NB4 (cell line): ENCODE results near the gene PRICKLE2.

Experiments used
- DNase-seq: peaks from one replicate; pipeline ENCODE4 v3.0.0; 2010; ENCODE audit warnings: low read depth
- H3K4me3 ChIP-seq: one replicate; pipeline ENCODE4 v1.5.1; 2011; ENCODE audit warnings: mild to moderate bottlenecking, low read depth, low read length, moderate library complexity
- MYC ChIP-seq: IDR thresholded peaks from 2 replicates; pipeline ENCODE4 v1.6.1; 2011; ENCODE audit warnings: low read depth, low read length
- POLR2A ChIP-seq: IDR thresholded peaks from 2 replicates; pipeline ENCODE4 v1.6.1; 2011; ENCODE audit warnings: mild to moderate bottlenecking; ENCODE audit not compliant: insufficient read length; ENCODE audit errors: extremely low read depth
- TF ChIP-seq, protein P1 (sequence below): IDR thresholded peaks from 2 replicates; pipeline ENCODE4 v1.6.1; 2011; ENCODE audit warnings: low read depth, low read length
- TF ChIP-seq, protein P2 (sequence below): IDR thresholded peaks from one replicate; pipeline ENCODE4 v1.5.1; 2012; ENCODE audit warnings: low read depth, low read length

Gene PRICKLE2

DNA sequence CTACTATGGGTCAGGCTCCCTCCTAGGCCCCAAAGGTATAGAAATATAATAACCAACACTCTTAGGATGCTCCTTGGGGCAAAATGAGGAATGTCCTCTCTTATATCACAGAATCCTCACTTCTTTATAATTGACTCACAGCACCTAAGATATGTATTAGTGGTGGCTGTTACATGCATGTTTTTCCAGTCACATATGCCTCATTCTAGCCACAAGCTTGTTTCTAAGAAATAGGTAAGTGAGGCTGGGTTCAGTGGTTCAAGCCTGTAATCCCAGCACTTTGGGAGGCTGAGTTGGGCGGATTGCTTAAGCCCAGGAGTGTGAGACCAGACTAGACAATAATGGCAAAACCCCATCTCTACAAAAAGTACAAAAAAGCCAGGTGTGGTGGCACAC lies 144.0 kb downstream of the PRICKLE2 start:
- H3K4me3 ChIP-seq = no peak overlapping the region

DNA sequence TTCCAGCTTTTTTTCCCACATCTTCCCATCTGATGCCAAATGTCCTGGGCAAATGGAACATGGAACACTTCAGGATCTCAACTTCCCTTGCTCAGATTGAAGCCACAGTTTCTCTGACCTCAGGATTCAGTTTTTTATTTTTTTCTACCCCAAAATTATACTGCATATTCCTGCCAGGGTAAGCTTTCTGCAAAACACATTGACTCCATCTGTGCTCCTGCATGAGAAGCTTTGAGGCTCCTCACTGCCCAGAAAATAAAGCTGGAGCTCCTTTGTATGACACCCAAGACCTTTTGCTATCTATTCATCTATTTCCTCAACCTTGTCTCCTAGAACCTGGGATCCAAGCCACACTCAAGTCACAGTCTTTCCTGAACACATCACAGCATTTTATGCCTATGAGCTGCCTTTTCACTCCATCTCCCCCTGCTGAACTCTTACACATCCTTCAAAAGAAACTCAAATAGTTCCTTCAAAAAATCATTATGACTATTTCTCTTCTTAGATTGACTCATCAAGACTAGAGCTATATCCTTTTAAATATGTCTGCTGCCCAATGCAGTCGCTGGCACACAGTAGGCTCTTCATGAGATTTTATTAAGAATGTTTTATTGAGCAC lies 144.5 kb downstream of the PRICKLE2 start:
- H3K4me3 ChIP-seq = no peak overlapping the region
- TF ChIP-seq, protein P1, sequence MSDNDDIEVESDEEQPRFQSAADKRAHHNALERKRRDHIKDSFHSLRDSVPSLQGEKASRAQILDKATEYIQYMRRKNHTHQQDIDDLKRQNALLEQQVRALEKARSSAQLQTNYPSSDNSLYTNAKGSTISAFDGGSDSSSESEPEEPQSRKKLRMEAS = no peak
- TF ChIP-seq MYC (no peak), POLR2A (no peak)
- TF ChIP-seq, protein P2, sequence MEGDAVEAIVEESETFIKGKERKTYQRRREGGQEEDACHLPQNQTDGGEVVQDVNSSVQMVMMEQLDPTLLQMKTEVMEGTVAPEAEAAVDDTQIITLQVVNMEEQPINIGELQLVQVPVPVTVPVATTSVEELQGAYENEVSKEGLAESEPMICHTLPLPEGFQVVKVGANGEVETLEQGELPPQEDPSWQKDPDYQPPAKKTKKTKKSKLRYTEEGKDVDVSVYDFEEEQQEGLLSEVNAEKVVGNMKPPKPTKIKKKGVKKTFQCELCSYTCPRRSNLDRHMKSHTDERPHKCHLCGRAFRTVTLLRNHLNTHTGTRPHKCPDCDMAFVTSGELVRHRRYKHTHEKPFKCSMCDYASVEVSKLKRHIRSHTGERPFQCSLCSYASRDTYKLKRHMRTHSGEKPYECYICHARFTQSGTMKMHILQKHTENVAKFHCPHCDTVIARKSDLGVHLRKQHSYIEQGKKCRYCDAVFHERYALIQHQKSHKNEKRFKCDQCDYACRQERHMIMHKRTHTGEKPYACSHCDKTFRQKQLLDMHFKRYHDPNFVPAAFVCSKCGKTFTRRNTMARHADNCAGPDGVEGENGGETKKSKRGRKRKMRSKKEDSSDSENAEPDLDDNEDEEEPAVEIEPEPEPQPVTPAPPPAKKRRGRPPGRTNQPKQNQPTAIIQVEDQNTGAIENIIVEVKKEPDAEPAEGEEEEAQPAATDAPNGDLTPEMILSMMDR = no peak
- DNase-seq = no peak

More for the DNA sequence above, 144.0 kb downstream of the PRICKLE2 start:
- TF ChIP-seq, protein P2 = no peak
- TF ChIP-seq POLR2A (no peak), MYC (no peak)
- TF ChIP-seq, protein P1 = no peak
- no peak for DNase-seq

DNA sequence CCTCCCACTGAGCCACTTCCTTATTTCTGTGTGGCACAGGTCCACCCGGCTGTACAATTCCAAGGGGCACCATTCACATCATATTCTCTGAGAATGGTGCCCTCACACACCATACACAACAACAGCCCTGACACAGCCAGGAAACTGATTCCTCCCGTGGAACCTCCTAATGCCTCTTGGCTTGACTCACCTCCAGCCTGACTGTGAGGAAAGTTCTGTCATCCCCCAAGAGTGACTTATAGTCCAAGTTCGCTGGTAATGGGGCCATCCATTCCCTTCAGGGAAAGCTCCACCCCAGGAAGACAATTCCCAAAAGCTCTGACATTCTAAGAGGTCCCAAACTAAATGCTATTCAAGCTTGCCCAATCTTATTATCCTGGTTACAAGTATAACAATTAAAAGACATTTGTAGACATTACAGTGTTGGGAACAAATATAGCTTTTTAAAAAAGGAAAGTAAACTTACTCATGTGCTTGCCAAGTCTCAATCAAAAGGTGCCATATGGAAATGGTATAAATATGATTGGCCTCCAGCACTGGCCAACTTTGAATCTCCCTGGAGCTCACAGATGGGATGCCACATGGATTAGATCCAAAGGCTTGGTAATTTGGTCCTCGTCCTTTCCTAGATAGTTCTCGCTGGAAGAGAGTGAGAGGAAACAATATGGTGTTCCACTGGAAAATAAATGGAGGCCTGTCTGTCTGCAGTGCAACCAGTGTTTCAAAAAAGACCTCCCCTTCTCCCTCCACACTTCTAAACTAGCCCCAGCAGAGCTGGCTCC lies 145.7 kb downstream of the PRICKLE2 start:
- no peak for DNase-seq
- H3K4me3 ChIP-seq = no peak overlapping the region
- TF ChIP-seq POLR2A (no peak), MYC (no peak)
- TF ChIP-seq, protein P1 = no peak
- TF ChIP-seq, protein P2 = no peak

DNA sequence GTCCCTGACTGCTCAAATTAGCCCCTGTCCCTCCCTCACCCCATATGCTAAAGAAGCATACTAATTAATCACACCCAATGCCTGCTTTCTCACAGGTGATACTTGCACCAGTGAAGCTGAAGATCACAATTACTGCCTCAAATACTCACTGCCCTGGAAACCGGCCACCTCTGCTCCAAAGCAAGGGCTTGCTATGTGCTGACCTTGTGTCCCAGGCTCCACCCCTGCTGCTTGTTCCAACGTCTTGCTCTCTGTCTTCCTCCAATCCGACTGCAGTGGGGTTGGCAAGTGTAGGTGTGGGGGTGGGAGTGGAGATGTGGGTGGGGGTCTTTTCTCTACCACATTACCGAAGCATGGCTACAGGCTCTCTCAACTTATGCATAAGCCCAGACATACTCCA lies 146.3 kb downstream of the PRICKLE2 start:
- H3K4me3 ChIP-seq = no peak overlapping the region
- TF ChIP-seq, protein P1 = no peak
- TF ChIP-seq, protein P2 = no peak
- TF ChIP-seq MYC = no peak

DNA sequence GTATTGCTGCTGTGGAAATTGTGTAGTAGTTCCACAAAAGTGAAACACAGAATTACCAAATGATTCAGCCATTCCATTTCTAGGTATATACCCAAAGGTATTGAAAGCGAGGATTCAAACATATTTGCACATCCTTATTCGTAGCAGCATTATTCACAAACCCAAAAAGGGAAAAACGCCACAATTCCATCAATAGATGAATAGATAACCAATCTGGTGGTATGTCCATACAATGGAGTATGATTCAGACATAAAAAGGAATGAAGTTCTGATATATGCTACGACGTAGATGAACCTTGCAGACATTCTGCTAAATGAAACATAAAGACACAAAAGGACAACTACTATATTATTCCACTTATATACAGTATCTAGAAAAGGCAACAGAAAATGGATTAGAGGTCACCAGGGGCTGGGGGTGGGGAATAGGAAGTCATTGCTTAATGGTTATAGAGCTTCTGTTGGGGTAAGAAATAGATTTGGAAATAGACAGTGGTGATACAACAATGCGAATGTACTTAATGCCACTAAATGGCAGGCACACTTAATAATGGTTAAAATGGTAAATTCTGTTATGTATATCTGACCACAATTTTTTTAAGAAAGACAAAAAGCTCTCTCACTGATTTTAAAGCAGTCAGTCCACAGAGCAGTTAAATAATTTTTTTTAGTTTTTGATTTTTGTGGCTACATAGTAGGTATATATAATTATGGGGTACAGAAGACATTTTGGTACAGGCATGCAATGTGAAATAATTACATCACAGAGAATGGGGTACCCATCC lies 150.2 kb downstream of the PRICKLE2 start:
- TF ChIP-seq, protein P1 = no peak
- TF ChIP-seq POLR2A (no peak), MYC (no peak)
- TF ChIP-seq, protein P2 = no peak
- no peak for DNase-seq
- no peak overlapping the region for H3K4me3 ChIP-seq

More for the DNA sequence above, 146.3 kb downstream of the PRICKLE2 start:
- DNase-seq = no peak
